Hematopoietic multipotent progenitor cell treated with erythropoietin and hydrocortisone succinate and interleukin-3 and kit ligand, for 8 days (in vitro differentiated cells): ENCODE results near the gene C16orf92.
"Not testable (repeated sequence)": the region's sequence is repeated elsewhere in the genome, so short reads cannot be mapped to it uniquely, and the experiment has no call there.

Experiments used
- DNase-seq: peaks from one replicate; pipeline ENCODE4 v3.0.0-alpha.2; 2015

Gene C16orf92

DNA sequence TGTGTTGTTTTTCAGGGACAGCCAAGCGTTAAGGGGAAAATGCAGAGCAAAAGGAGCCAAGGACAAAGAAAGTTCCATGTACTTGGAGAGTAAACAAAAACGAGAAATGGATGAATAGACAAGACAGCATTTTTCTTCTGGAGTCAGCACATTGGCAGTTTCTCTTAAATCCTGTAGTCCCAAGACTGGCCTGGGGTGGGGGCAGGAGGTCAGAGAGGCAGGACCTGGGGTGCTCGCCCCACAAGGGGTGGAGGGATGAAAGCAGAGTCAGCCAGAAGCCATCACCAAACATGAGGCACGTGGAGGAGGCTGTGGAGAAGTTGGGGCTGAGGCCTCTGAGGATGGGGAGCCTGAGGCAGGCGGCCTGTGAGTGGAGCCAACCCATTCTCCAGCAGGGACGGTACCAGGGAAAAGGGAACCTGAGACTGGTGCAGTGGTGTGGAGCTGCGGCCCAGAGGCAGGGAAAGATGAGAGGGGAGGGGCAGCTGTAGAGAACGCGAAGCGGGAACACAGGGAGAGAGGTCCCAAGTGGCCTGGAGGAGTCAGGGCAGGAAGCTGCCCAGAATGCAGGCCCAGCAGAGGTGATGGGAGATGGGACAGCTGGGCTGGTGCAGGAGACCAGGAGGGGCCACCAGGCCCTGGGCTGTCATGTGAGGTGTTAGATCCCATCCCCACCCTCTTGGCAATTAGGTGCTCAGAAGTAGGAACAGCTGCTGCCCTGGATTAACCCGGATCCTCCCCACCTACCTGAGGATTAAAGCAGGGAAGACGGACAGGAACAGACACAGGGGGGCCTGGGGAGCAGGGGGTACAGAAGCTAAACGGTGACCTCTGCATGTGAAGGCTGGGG, 4.8 kb downstream of the C16orf92 start:
- DNase-seq, result no peak

DNA sequence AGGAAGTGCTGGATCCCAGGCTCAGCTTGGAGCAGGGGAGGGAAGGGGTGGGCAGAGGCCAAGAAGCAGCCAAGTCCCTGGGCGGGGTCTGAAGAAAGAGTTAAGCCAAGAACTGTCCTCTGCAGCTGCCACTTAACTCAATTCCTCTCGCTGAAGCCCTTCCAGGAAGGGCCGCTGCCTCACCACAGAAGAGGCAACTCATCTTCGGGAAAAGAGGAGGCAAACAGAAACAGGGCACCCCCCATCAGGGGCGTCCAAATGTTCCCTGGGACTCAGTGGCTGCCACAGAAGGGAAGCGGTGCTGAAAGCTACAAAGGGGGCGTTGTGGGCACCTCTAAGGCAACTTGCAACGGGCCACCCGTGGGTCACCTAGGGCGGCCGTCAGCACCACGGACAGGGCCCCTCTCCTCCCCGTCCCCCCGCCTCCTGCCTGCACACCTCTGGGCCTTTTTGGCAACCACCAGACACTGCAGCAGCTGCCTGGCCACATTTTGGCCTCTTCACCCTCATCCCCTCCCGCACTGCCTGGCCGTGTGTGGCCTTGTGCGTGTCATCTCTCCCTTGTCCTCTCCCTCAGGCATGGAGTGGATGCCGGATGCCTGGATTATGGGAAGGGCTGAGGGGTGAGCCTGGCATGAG, 5.6 kb downstream of the C16orf92 start:
- DNase-seq, result no peak

DNA sequence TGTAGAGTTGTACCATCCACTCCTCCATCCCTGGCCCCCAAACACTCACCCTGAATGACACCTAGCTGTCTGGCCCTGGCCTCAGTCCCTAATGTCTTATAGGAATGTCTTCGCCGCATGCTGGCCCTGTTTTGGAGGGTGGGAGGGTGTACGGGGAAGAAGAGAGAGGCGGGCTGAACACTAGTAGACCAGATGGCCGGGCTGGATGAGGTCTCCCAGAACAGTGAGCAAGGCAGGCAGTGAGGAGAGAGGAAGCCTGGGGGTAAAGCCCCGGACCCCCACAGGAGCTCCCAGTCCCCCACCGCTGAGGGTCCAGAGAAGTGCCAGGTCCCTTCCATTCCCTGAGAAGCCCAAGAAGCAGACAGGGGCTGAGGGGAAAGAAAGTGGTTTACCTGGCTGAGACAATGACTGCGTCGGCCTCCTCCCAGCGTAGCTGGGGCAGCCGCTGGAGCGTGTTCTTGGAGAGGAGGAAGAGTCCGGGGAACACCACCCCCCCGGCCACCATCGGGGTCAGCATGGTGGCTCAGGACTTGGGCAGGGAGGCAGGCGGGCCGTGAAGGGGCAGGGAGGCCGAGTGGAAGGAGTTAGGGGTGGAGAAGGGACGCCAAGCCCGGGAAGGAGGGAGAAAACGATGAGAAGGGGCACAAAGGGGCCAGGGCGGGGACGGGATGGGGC, 7.2 kb downstream of the C16orf92 start:
- no peak for DNase-seq

DNA sequence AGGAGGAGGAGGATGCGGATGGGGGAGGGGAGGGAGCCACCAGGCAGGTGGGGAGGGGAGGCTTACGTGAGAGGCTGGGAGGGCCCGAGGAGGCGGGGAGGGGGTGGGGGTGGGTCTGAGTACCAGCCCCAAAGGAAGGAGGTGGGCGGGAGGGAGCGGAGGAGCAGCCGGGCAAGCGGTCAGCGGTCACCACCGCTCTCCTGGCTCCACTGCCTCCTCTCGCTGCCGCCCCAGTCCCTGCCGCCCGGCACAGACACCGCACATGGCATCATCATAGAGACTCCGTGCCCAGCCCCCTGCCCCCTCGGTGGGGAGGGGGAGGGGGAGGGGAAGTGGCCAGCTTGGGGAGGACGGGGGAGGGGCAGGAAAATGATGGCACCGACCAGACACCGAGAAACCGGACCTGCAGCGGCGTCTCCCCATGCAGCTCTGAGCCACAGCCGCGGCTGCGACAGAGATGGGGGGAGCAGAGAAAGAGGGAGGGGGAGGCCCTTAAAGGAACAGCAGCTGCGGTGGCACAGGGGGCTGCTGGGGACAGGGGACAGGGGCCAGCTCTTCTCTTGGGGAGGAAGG, 7.9 kb downstream of the C16orf92 start, which contains the start of gene TLCD3B:
Gene TLCD3B (minus strand): TSS at position 431 of the 573 bp plus-strand sequence. CDS start 744 bp downstream, outside the sequence.
- no peak for DNase-seq

DNA sequence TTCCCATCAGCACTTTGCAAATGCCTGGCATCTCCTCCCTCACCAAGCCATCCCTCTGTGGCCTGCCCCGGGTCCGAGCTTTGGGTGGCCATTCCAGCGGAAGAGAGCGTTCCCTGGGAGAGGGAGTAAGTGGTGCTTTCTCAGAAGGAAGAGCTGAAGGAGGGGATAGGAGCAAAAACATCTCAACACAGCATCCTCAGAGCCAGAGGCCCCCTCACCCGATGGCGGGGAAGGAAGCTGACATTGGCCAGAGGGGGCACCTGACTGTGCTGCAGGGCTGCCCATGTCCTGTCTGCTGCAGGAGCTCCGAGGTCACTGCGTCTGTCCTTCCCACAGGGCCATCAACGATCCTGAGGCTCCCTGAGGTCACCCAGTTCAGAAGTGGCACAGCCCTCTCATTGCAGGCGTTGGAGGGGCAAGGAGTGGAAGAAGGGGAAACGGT, 8.5 kb downstream of the C16orf92 start:
- no peak for DNase-seq

DNA sequence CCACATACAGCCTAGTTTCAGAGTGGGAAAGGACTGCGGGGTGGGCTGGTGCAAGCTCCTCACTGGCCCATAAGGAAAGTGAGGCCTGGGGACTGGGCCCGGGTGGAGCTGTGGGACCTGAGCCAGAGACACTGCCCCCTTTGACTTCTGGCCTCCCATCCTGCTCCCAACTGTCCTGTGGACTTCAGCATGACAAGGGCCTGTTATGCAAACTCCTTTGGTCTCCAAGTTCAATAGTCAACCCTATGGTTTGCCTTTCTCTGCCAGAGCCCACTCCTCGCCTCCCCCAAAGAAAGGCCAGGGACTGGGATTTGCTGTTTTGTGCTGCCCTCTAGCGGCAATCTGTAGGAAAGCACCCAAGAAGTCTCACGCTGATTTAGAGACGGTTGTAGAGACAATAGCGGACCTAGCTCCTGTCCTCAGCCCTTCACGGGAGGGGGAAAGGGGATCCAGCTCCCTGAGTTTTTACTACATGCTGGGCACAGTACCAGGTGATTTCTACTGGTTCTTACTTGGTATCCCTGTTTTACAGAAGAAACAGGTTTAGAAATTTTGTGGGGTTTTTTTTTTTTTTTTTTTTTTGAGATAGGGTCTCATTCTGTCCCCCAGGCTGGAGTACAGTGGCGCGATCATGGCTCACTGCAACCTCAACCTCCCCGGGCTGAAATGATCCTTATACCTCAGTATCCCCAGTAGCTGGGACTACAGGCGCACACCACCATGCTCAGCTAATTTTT, 9.3 kb downstream of the C16orf92 start:
- DNase-seq, result peak; percentile 73

DNA sequence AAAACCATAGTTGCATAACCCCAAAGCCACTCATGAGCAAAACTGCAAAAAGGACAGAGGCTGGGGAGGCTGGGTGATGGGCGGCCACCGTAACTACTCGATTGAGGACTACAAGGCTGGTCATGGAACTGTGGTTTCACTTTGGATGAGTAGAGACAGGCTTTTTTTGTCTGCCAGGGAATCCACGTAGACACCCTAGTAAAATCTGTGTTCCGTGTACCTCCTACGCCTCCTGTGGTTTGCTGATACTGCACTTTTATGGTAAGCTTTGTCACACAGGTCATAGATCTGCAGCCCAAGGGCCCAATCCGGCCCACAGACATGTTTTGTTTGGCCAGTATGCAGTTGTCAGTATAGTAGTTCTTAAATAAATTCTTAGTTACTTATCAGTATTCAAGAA, 10.3 kb downstream of the C16orf92 start:
- DNase-seq, result no peak

DNA sequence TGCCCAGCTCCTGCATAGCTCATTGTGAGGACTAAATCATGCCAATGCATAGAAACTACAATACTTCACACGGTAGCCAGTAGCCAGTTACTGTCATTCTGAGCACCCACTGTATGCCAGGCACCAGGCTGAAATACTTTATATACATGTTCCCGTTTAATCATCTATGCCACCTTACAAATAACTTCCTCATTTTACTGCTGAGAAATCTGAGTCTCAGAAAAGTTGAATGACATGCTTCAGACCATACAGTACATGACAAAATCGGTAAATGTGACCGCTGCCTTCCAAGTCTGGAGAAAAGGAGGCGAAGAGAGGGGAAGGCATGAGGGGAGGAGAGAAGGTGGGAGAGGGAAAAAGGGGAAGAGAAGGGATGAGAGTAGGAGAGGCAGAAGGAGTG, 17.2 kb downstream of the C16orf92 start:
- no peak for DNase-seq

DNA sequence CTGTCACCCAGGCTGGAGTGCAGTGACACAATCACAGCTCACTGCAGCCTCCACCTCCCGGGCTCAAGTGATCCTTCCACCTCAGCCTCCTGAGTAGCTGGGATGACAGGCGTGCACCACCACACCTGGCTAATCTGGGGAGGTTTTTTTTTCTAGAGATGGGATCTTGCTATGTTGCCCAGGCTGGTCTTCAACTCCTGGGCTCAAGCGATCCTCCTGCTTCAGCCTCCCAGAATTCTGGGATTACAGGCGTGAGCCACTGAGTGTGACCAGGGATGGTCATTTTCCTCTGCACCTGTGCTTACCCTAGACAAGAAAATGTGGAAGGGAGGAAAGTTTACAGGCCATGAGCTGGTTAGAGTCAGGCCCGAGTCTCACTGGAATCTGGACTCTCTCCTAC, 17.7 kb downstream of the C16orf92 start:
- not testable (repeated sequence) for DNase-seq

DNA sequence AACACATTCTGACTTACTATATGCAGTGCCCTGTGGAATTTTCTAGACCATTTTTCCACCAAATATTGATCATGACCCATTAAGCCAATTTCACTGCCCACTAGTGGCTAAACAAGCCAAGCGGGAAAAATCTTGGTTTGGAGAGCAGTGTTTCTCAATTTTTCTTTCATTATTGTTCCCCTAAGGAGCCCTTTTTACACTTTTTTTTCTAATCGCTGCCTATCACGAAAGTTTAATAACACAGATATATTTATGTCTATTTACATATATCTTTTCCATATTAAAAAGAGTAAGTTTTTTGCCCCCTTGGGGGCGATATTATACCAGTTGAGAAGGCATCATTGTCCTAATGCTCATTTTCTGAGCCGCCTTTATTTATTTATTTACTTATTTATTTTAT, 18.8 kb downstream of the C16orf92 start:
- peak; percentile 65 for DNase-seq

DNA sequence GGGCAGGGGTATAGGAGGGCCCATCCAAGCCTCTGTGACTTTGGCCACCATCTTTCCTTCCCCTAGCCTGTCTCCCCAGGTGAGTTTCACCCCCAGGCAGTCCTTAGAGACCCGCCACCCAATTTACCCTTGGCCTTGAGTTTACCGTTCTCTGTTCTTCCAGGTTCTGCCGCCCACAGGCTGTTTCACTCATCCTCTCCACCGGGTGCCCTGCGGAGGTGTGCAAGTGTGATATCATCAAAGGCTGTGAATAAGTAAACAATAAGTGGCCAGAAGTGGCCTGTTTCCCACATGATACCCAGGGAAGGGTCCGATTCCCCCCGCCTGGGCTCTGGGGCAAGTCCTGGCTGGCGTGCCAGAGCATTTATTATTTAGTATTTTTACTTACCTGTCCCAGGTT, 23.2 kb downstream of the C16orf92 start:
- DNase-seq, result no peak

DNA sequence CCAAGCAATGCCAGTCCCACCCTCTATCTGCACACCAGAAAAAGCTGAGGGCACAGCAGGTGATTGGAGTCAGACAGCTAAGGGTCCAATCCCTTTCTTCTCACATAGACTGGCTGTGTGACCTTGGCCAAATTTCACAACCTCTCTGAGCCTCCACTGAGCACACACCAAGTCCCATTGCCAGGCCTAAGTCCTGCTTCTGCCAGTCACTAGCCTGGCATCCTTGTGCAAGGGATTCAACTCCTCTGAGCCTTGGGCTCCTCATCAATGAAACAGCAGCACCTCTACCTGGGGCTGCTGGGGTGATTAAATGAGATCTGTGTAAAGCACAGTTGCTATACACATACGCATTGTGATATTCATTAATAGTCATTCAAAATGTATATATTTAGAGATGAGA, 23.6 kb downstream of the C16orf92 start:
- DNase-seq, result no peak

DNA sequence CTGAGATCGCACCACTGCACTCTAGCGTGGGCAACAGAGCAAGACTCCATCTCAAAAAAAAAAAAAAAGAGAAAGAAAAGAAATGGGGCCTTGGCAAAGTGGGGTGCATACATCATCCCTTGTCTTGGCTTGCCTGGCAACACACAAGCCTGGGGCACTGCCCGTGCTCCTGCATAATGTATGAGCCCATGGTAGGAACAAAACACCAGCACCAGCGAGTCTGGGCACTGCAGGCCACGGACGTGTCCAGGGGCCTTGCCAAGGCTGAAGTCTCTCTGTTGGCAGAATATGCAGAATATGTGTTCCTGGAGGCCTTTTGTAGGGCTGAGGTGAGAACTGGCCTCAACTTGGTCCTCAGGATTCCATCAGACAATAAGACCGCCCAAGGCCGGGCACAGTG, 26.9 kb downstream of the C16orf92 start:
- no peak for DNase-seq

DNA sequence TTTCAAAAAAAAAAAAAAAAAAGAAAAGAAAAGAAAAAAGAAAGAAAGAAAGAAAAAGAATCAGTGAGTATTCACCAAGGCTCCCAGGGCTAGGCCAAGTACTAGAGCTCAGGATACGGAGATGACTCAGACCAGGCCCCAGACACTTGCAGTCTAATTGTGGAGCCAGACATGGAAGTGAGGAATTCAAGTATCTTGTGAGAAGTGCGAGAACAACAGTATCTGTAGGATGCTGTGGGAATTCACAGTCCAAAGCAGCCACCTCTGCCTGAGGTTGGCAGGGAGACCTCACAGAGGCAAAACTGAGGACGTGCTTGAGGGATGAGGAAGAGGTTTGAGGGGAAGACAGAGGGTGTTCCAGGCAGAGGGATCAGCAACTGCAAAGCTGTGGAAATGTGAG, 28.5 kb downstream of the C16orf92 start:
- DNase-seq, result no peak

DNA sequence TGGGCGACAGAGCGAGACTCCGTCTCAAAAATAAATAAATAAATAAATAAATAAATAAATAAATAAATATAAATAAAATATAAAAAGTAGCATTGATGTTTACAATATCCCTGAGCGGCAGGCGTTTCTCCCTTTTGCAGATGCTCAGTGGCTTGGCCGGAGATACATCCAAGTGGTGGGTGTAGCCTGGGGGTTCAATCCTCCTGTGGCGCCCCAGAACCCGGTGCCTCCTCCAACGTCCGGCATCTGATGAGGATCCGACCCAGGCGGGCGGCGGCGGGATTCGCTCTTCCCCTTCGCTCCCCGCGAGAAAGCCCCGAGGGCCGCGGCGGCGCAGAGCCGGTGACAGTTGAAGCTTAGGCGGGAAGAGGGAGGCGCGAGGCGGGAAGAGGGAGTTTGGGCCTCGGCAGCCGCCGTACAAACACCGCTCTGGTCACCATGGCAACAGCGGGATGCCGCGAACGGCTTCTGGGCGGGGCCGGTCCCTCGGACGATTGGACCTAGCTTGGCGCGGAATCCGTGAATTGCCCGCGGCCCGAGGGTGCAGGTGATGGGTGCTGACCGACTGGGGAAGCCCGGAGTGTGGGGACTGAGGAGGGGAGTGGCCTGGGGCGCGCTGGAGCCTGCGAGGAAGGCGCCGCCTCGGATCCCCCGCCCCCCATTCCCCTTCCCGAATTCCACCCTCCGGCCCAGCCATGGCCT, 29.8 kb downstream of the C16orf92 start:
- DNase-seq, result peak; percentile 90

DNA sequence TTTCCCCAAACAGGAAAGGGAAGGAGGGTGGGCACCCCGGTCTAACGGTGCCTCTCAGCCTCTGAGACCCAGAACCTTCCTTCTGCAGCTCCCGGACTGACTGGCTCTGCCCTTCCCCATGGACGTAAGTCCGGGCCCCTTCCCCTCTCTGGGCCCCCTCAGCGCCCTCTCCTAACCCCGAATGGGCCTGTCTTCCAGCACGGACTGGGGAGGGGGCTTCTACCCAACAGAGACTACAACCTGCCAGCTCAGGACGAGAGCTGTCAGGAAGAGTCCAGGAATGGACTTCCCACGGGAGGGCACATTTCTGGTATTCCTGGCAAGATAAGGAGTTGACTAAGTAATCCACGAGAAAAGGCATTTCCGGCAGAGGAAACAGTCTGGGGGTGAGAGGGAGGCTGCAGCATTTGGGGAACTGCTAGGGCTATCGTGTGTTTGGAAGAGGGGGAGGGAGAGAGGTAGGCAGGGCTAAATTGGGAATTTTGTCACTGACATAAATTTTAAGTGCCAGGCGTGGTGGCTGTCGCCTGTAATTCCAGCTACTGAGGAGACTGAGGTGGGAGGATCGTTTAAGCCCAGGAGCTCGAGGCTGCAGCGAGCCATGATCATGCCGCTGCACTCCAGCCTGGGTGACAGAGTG, 30.5 kb downstream of the C16orf92 start:
- no peak for DNase-seq

DNA sequence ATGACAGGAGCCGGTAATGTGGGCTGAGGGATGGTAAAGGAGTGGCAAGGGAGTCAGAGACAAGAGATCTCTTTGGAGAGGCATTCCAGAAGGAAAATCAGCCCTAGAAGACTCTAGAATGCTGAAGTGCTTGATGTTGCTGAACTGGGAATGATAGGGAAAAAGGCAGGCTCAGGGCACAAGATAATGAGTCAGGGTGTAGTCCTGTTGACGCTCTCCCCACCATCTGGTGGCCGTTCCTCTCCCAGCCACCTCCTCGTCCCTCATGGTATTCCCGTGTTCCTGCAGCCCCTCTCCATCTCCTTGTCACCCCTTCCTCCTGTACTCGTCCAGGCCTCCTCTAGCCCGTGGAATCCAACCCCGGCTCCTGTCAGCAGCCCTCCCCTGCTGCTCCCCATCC, 31.5 kb downstream of the C16orf92 start:
- no peak for DNase-seq

DNA sequence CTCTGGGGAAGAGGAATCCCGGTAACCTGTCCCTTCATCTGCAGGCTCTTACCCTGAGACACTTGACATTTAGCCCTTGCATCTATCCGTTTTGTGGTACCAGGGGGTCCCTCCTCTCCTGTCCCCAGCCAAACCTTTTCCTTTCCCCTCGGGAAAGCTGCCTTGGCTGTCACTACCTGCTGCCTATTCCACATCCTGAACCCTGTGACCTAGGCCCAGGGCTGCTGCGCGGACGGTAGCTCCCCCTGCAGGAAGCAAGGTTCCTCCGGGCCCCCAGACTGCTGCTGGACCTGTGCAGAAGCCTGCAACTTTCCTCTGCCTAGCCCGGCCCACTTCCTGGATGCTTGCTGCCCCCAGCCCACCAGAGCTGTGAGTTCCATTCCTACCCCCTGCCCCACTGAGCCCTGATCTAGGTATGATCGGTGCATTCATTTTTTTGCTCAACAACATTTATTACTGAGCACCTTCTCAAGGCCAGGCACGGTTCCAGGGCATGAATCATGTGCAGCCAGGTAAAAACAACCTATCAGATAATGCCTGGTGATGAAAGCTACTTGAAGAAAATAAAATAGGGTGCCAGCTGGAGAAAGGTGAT, 32.1 kb downstream of the C16orf92 start:
- DNase-seq, result peak; percentile 60

DNA sequence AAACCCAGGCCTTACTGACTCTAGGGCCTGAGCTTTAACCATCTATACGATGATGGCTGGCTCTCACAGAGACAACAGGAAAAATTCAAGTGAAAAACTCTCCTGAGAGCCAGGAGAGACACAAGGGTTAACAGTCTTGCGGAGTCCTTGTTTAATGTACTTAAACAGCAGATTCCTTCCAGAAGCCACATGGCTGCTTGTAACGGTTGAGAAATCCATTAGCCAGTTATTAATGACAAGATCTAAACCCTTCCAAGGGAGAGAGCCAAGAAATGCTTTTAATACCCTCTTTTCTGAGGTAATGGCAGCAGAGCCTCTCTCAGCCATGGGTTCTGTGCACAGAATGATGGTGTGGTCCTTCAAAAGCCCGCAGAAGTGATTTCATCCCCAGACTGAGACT, 37.3 kb downstream of the C16orf92 start:
- no peak for DNase-seq

DNA sequence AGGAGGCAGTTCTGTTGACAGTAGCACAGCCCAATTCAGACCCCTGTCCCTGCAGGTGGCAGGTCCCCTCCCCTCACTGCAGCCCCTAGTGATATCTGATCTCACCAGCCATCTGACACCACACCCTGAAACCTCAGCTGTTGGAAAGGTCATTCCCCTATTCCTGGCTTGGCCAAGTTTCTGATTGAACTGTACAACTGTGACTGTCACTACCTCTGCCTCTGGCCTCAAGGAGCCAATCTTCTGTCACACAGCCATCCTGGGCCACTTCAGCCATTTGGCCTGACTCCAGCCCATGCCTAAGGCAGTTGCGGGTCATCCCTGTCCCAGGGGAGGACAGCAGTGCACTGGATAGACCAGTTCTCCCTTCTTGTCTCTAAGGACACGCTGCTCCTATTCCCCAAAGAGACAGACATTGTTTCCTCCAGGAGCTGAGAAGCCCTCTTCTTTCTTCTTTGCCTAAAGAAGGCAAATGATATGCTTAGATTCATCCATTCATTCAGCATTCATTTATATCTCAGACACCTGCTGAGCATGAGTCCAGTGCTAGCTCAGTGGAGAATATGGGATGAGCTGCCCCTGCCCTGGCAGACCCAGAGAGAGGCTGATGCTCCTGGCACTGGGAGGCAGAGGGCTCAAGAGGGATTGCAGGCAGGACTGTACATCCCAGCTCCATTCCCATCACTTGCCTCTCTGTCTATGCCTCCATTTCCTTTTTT, 38.0 kb downstream of the C16orf92 start:
- no peak for DNase-seq
